Measurements from ENCODE around the gene ARHGAP40. TPM values are rescaled to one million over a fixed set of nuclear protein-coding genes. Genes with fewer than 3 reads are reported as not detected.

ARHGAP40 gene
- total and polyA plus RNA-seq, 2 of the 13 experiments (the other 11 are each of a cell fraction or from before 2014, with no cell fraction given) = 0.75 to 2.1 TPM

- TF ChIP-seq BCL6 (CRISPR knock-in tag; IDR thresholded peaks at IDR 0.05) = peak; percentile 64
- peak; percentile 85; the same call in 1 of the 2 replicates for TF ChIP-seq FOXC1 (CRISPR knock-in tag; IDR thresholded peaks at IDR 0.05; ENCODE audit: borderline replicate concordance)
- TF ChIP-seq HIVEP1 (CRISPR knock-in tag; IDR thresholded peaks at IDR 0.05) = peak; percentile 36; the same call in 1 of the 2 replicates
- TF ChIP-seq, protein P1, sequence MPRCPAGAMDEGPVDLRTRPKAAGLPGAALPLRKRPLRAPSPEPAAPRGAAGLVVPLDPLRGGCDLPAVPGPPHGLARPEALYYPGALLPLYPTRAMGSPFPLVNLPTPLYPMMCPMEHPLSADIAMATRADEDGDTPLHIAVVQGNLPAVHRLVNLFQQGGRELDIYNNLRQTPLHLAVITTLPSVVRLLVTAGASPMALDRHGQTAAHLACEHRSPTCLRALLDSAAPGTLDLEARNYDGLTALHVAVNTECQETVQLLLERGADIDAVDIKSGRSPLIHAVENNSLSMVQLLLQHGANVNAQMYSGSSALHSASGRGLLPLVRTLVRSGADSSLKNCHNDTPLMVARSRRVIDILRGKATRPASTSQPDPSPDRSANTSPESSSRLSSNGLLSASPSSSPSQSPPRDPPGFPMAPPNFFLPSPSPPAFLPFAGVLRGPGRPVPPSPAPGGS (CRISPR knock-in tag; IDR thresholded peaks at IDR 0.05) = peak; percentile 73; the same call in 1 of the 2 replicates
- no peak for TF ChIP-seq ZNF562 (CRISPR knock-in tag; IDR thresholded peaks at IDR 0.05; ENCODE audit: borderline replicate concordance)
- TF ChIP-seq SRSF9 (IDR thresholded peaks at IDR 0.05; ENCODE audit: borderline replicate concordance, insufficient read depth, low read depth, low read length, poor library complexity, severe bottlenecking) = no peak
- TF ChIP-seq KAT7 (CRISPR knock-in tag; IDR thresholded peaks at IDR 0.05; ENCODE audit: borderline replicate concordance) = no peak; the same call in 1 of the 2 replicates
- no peak for TF ChIP-seq POLR2A (IDR thresholded peaks at IDR 0.05; ENCODE audit: insufficient read depth in 1 of 2, low read depth in 2 of 2, low read length in 2 of 2)
- peak; percentile 80; the same call in 1 of the 2 replicates for TF ChIP-seq MYNN (CRISPR knock-in tag; IDR thresholded peaks at IDR 0.05; ENCODE audit: low read depth)
- TF ChIP-seq FOXM1 (CRISPR knock-in tag; IDR thresholded peaks at IDR 0.05) = peak; percentile 91
- TF ChIP-seq TAF15 (IDR thresholded peaks at IDR 0.05; ENCODE audit: low read depth, low read length, poor library complexity, severe bottlenecking) = no peak
- peak; percentile 80 for TF ChIP-seq NCOA2 (CRISPR knock-in tag; IDR thresholded peaks at IDR 0.05)
- no peak for TF ChIP-seq KIAA2018 (CRISPR knock-in tag; IDR thresholded peaks at IDR 0.05; ENCODE audit: borderline replicate concordance)
- TF ChIP-seq, protein P2, sequence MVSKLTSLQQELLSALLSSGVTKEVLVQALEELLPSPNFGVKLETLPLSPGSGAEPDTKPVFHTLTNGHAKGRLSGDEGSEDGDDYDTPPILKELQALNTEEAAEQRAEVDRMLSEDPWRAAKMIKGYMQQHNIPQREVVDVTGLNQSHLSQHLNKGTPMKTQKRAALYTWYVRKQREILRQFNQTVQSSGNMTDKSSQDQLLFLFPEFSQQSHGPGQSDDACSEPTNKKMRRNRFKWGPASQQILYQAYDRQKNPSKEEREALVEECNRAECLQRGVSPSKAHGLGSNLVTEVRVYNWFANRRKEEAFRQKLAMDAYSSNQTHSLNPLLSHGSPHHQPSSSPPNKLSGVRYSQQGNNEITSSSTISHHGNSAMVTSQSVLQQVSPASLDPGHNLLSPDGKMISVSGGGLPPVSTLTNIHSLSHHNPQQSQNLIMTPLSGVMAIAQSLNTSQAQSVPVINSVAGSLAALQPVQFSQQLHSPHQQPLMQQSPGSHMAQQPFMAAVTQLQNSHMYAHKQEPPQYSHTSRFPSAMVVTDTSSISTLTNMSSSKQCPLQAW (CRISPR knock-in tag; IDR thresholded peaks at IDR 0.05) = 0 out of 2 replicates have a peak, but pooled peaks have one; percentile 25
- TF ChIP-seq, protein P3, sequence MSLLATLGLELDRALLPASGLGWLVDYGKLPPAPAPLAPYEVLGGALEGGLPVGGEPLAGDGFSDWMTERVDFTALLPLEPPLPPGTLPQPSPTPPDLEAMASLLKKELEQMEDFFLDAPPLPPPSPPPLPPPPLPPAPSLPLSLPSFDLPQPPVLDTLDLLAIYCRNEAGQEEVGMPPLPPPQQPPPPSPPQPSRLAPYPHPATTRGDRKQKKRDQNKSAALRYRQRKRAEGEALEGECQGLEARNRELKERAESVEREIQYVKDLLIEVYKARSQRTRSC (CRISPR knock-in tag; IDR thresholded peaks at IDR 0.05; ENCODE audit: low read depth) = peak; percentile 93; the same call in 1 of the 2 replicates
- TF ChIP-seq ZNF652 (CRISPR knock-in tag; IDR thresholded peaks at IDR 0.05; ENCODE audit: borderline replicate concordance, low read depth) = peak; percentile 76
- peak; percentile 87 for TF ChIP-seq HOXD1 (CRISPR knock-in tag; IDR thresholded peaks at IDR 0.05)
- TF ChIP-seq MTA3 (CRISPR knock-in tag; IDR thresholded peaks at IDR 0.05) = no peak
These were observed 84.4 kb downstream of the ARHGAP40 start (continued) for GRCh38 chr20:38685853-38686473.
